Measurements from ENCODE around the gene B9D1.

B9D1 gene

GRCh38 chr17:19364699-19365498 is 2.4 kb upstream of the B9D1 start:
- no peak overlapping the region for H3K4me3 ChIP-seq (ENCODE audit: low read depth, low read length)
- no peak for DNase-seq (ENCODE audit: low read depth)
- TF ChIP-seq CTCF (IDR thresholded peaks at IDR 0.05; ENCODE audit: low read depth, low read length, missing control alignments), result no peak

- no peak for TF ChIP-seq CTCF (IDR thresholded peaks at IDR 0.05; ENCODE audit: low read depth, low read length, missing control alignments)
- DNase-seq (ENCODE audit: low read depth), result no peak
- no peak overlapping the region for H3K4me3 ChIP-seq (ENCODE audit: low read depth, low read length)
Measured at GRCh38 chr17:19363460-19364035, 1.0 kb upstream of the B9D1 start.

- DNase-seq (ENCODE audit: low read depth), result no peak
- TF ChIP-seq CTCF (IDR thresholded peaks at IDR 0.05; ENCODE audit: low read depth, low read length, missing control alignments), result no peak
- peak overlapping the region; percentile 68 for H3K4me3 ChIP-seq (ENCODE audit: low read depth, low read length)
Measured at GRCh38 chr17:19363114-19363438, 553 bp upstream of the B9D1 start.

GRCh38 chr17:19361944-19362276 is 613 bp downstream of the B9D1 start:
- TF ChIP-seq CTCF (IDR thresholded peaks at IDR 0.05; ENCODE audit: low read depth, low read length, missing control alignments), result no peak
- no peak for DNase-seq (ENCODE audit: low read depth)

GRCh38 chr17:19361326-19361725 is 1.2 kb downstream of the B9D1 start:
- TF ChIP-seq CTCF (IDR thresholded peaks at IDR 0.05; ENCODE audit: low read depth, low read length, missing control alignments), result no peak
- no peak for DNase-seq (ENCODE audit: low read depth)
- H3K4me3 ChIP-seq (ENCODE audit: low read depth, low read length), result peak overlapping the region; percentile 68; the same call in 1 of the 2 replicates

More at GRCh38 chr17:19361944-19362276, 613 bp downstream of the B9D1 start:
- peak overlapping the region; percentile 68 for H3K4me3 ChIP-seq (ENCODE audit: low read depth, low read length)

- DNase-seq (ENCODE audit: low read depth), result no peak
- no peak overlapping the region for H3K4me3 ChIP-seq (ENCODE audit: low read depth, low read length)
- no peak for TF ChIP-seq CTCF (IDR thresholded peaks at IDR 0.05; ENCODE audit: low read depth, low read length, missing control alignments)
Measured at GRCh38 chr17:19360772-19361171, 1.8 kb downstream of the B9D1 start.

GRCh38 chr17:19359856-19360255 is 2.7 kb downstream of the B9D1 start:
- no peak for DNase-seq (ENCODE audit: low read depth)

More at GRCh38 chr17:19359856-19360255, 2.7 kb downstream of the B9D1 start:
- no peak for TF ChIP-seq CTCF (IDR thresholded peaks at IDR 0.05; ENCODE audit: low read depth, low read length, missing control alignments)
- no peak overlapping the region for H3K4me3 ChIP-seq (ENCODE audit: low read depth, low read length)

Data from GM12864 (cell line).